Transverse colon (tissue), 4 donors: ENCODE results near the gene AKAP9.

Experiments
- CTCF ChIP-seq, 5 experiments: fragments of 200-600 bp in 3 of 5; fragments of 450-650 bp in 2 of 5; sonication (generic) in 3 of 5; IDR thresholded peaks; 1 replicate in 2 of 5; 2 replicates in 3 of 5; pipeline ENCODE4 v1.5.1; 2016 to 2017; ENCODE audit warnings: antibody characterized with exemption in 5 of 5, inconsistent platforms in 3 of 5, mild to moderate bottlenecking in 2 of 5, moderate library complexity in 1 of 5
- POLR2A ChIP-seq: fragments of 450-650 bp; IDR thresholded peaks from one replicate; pipeline ENCODE4 v1.6.1; 2016; ENCODE audit warnings: antibody characterized with exemption, mild to moderate bottlenecking, moderate library complexity
- POLR2AphosphoS5 ChIP-seq, 3 donors: sonication (generic); formaldehyde crosslinking; IDR thresholded peaks; one replicate each; pipeline ENCODE4 v1.6.1; 2016; ENCODE audit warnings: antibody characterized with exemption in 3 of 3

GRCh38 chr7:92002720-92003119 lies 62.1 kb downstream of the AKAP9 start:
- no peak for TF ChIP-seq CTCF (IDR thresholded peaks at IDR 0.05)
- TF ChIP-seq POLR2AphosphoS5 (IDR thresholded peaks at IDR 0.05): no peak
- no peak for TF ChIP-seq POLR2A
